ENCODE measurements around the gene ASPSCR1.

Gene ASPSCR1

GRCh38 chr17:82001571-82002056 lies 24.2 kb downstream of the ASPSCR1 start:
- DNase-seq = no peak

- DNase-seq = peak; percentile 99
These were observed 26.3 kb downstream of the ASPSCR1 start for GRCh38 chr17:82003411-82004381.

- no peak for DNase-seq
These were observed 27.4 kb downstream of the ASPSCR1 start for GRCh38 chr17:82004517-82005455.

GRCh38 chr17:82005701-82006348 lies 28.4 kb downstream of the ASPSCR1 start:
- no peak for DNase-seq

- no peak for DNase-seq
These were observed 29.2 kb downstream of the ASPSCR1 start for GRCh38 chr17:82006468-82007227.

GRCh38 chr17:82007228-82007494 lies 29.7 kb downstream of the ASPSCR1 start:
- DNase-seq = no peak

GRCh38 chr17:82007495-82008257 lies 30.2 kb downstream of the ASPSCR1 start:
- no peak for DNase-seq

GRCh38 chr17:82008258-82008940 lies 31.0 kb downstream of the ASPSCR1 start:
- DNase-seq = no peak

GRCh38 chr17:82008941-82009405 lies 31.5 kb downstream of the ASPSCR1 start:
- DNase-seq = no peak

- DNase-seq = no peak
These were observed 32.0 kb downstream of the ASPSCR1 start for GRCh38 chr17:82009413-82009812.

- DNase-seq = no peak
These were observed 33.4 kb downstream of the ASPSCR1 start for GRCh38 chr17:82010575-82011525.

- no peak for DNase-seq
These were observed 34.3 kb downstream of the ASPSCR1 start for GRCh38 chr17:82011617-82012187.

GRCh38 chr17:82012261-82012639 lies 34.8 kb downstream of the ASPSCR1 start:
- DNase-seq = no peak

GRCh38 chr17:82012640-82013295 lies 35.3 kb downstream of the ASPSCR1 start:
- peak; percentile 96 for DNase-seq

- DNase-seq = no peak
These were observed 35.9 kb downstream of the ASPSCR1 start for GRCh38 chr17:82013341-82013740.

GRCh38 chr17:82013772-82014321 lies 36.4 kb downstream of the ASPSCR1 start:
- DNase-seq = no peak

- DNase-seq = no peak
These were observed 37.0 kb downstream of the ASPSCR1 start for GRCh38 chr17:82014432-82014831.

GRCh38 chr17:82014971-82015310 lies 37.5 kb downstream of the ASPSCR1 start:
- DNase-seq = no peak
